K562 (cell line): ENCODE results near the gene EML2.

Experiments used
- BHLHE40 ChIP-seq: IDR thresholded peaks from 2 replicates; pipeline ENCODE4 v1.6.1; 2011; ENCODE audit warnings: low read length, improper control_type of control experiment
- FOXA1 ChIP-seq: fragments of 450-650 bp; IDR thresholded peaks from 2 replicates; pipeline ENCODE4 v1.6.1; 2016; ENCODE audit warnings: mild to moderate bottlenecking, borderline replicate concordance
- HCFC1 ChIP-seq: IDR thresholded peaks from 2 replicates; pipeline ENCODE4 v1.6.1; 2012; ENCODE audit warnings: low read depth, low read length, improper control_type of control experiment
- HDAC2 ChIP-seq: fragments of 450-650 bp; IDR thresholded peaks from 2 replicates; pipeline ENCODE4 v1.6.1; 2016; ENCODE audit warnings: mild to moderate bottlenecking
- NRF1 ChIP-seq, 2 experiments: fragments of 450-650 bp; IDR thresholded peaks in 1 of 2; conservative IDR thresholded peaks in 1 of 2; 2 replicates each; pipeline ENCODE4 v1.6.1; 2014; ENCODE audit warnings: mild to moderate bottlenecking in 2 of 2
- PHB2 ChIP-seq: fragments of 450-650 bp; IDR thresholded peaks from 2 replicates; pipeline ENCODE4 v1.6.1; 2017; ENCODE audit warnings: low read depth
- POLR2AphosphoS5 ChIP-seq: IDR thresholded peaks from 2 replicates; pipeline ENCODE4 v1.6.1; 2011; ENCODE audit warnings: mild to moderate bottlenecking, low read depth, low read length, moderate library complexity; ENCODE audit not compliant: control insufficient read depth, insufficient read depth
- SIX5 ChIP-seq, 2 experiments: IDR thresholded peaks; 2 replicates each; pipeline ENCODE4 v1.6.1; 2011; ENCODE audit warnings: low read length in 2 of 2, borderline replicate concordance in 1 of 2, low read depth in 1 of 2, mild to moderate bottlenecking in 1 of 2, moderate library complexity in 1 of 2; ENCODE audit not compliant: insufficient read depth in 1 of 2
- STAG1 ChIP-seq: sonication (generic); formaldehyde crosslinking; IDR thresholded peaks from 2 replicates; pipeline ENCODE4 v1.5.0; 2020; ENCODE audit warnings: missing genetic modification reagents, borderline replicate concordance
- TCF7 ChIP-seq: sonication (generic); IDR thresholded peaks from 2 replicates; pipeline ENCODE4 v1.6.1; 2016; ENCODE audit warnings: antibody characterized with exemption, borderline replicate concordance
- ZNF311 ChIP-seq: fragments of 250-450 bp; sonication (Bioruptor Pico); IDR thresholded peaks from 2 replicates; pipeline ENCODE4 v1.4.0; 2020; ENCODE audit warnings: mild to moderate bottlenecking, moderate library complexity
- TF ChIP-seq, protein P1 (sequence below): fragments of 450-650 bp; IDR thresholded peaks from 2 replicates; pipeline ENCODE4 v1.6.1; 2017; ENCODE audit warnings: antibody characterized with exemption, mild to moderate bottlenecking
- TF ChIP-seq, protein P2 (sequence below), 3 experiments: IDR thresholded peaks in 2 of 3; conservative IDR thresholded peaks in 1 of 3; 2 replicates each; pipeline ENCODE4 v1.5.1; 2011 to 2012; ENCODE audit warnings: low read length in 3 of 3, mild to moderate bottlenecking in 3 of 3, control low read depth in 2 of 3, improper control_type of control experiment in 1 of 3, inconsistent platforms in 1 of 3, low read depth in 1 of 3, mixed read lengths in 1 of 3, moderate library complexity in 1 of 3; ENCODE audit not compliant: insufficient read depth in 2 of 3

DNA sequence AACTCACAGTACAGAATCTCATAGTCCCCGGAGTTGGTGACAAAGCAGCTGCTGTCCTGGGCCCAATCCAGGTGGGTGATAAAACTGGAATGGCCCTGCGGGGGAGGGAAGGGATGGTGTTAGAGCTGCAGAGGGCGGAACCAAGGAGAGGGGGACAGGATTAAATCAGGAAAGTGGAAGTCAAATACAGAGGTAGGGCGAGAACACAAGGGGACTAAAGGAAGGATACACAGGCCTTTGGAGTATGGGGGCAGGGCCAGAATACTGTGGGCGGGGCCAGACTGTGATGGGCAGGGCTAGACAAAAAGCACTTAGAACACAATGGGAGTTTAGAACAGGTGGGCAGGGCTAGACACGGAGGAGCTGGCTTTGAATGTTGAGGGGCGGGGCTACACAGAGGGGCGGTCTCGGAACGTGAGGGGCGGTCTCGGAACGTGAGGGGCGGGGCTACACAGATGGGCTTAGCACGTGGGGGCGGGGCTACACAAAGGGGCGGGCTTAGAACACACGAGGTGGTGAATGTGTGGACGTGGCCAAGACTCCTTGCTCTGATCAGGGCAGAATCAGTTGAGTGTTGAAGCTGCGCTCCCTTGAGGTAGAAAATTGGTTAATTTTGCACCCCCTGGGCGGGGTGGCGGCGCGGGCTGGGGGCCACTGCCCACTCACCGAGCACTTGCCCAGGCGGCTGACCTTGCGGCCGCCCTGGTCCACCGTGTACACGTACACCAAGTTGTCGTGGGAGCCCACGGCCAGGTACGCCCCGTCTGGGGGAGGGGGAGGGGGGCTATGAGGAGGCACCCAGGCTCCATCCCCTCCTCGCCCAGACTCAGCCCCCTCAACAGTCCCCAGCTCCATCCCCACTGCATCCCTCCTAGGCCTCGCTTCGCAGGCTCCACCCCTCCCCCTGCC lies 23.1 kb downstream of the EML2 start:
- TF ChIP-seq ZNF311 (no peak), HCFC1 (no peak), POLR2AphosphoS5 (peak; percentile 49), TCF7 (no peak), SIX5 (IDR thresholded peaks at IDR 0.05; ENCODE audit: borderline replicate concordance in 1 of 2, insufficient read depth in 1 of 2, low read depth in 1 of 2, low read length in 2 of 2) (no peak), STAG1 (CRISPR knock-in tag) (no peak), BHLHE40 (peak; percentile 99), FOXA1 (no peak), NRF1 (conservative IDR thresholded peaks at IDR 0.05 in 1 of 2, IDR thresholded peaks at IDR 0.05 in 1 of 2) (peak; percentile 60 to 73), PHB2 (no peak), HDAC2 (no peak)
- TF ChIP-seq, protein P1, sequence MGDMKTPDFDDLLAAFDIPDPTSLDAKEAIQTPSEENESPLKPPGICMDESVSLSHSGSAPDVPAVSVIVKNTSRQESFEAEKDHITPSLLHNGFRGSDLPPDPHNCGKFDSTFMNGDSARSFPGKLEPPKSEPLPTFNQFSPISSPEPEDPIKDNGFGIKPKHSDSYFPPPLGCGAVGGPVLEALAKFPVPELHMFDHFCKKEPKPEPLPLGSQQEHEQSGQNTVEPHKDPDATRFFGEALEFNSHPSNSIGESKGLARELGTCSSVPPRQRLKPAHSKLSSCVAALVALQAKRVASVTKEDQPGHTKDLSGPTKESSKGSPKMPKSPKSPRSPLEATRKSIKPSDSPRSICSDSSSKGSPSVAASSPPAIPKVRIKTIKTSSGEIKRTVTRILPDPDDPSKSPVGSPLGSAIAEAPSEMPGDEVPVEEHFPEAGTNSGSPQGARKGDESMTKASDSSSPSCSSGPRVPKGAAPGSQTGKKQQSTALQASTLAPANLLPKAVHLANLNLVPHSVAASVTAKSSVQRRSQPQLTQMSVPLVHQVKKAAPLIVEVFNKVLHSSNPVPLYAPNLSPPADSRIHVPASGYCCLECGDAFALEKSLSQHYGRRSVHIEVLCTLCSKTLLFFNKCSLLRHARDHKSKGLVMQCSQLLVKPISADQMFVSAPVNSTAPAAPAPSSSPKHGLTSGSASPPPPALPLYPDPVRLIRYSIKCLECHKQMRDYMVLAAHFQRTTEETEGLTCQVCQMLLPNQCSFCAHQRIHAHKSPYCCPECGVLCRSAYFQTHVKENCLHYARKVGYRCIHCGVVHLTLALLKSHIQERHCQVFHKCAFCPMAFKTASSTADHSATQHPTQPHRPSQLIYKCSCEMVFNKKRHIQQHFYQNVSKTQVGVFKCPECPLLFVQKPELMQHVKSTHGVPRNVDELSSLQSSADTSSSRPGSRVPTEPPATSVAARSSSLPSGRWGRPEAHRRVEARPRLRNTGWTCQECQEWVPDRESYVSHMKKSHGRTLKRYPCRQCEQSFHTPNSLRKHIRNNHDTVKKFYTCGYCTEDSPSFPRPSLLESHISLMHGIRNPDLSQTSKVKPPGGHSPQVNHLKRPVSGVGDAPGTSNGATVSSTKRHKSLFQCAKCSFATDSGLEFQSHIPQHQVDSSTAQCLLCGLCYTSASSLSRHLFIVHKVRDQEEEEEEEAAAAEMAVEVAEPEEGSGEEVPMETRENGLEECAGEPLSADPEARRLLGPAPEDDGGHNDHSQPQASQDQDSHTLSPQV, result no peak; the same call in 1 of the 2 replicates
- TF ChIP-seq, protein P2, sequence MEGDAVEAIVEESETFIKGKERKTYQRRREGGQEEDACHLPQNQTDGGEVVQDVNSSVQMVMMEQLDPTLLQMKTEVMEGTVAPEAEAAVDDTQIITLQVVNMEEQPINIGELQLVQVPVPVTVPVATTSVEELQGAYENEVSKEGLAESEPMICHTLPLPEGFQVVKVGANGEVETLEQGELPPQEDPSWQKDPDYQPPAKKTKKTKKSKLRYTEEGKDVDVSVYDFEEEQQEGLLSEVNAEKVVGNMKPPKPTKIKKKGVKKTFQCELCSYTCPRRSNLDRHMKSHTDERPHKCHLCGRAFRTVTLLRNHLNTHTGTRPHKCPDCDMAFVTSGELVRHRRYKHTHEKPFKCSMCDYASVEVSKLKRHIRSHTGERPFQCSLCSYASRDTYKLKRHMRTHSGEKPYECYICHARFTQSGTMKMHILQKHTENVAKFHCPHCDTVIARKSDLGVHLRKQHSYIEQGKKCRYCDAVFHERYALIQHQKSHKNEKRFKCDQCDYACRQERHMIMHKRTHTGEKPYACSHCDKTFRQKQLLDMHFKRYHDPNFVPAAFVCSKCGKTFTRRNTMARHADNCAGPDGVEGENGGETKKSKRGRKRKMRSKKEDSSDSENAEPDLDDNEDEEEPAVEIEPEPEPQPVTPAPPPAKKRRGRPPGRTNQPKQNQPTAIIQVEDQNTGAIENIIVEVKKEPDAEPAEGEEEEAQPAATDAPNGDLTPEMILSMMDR (IDR thresholded peaks at IDR 0.05 in 2 of 3, conservative IDR thresholded peaks at IDR 0.05 in 1 of 3; ENCODE audit: insufficient read depth in 2 of 3, low read depth in 1 of 3, low read length in 3 of 3), result no peak
